Stimulated activated CD4-positive, alpha-beta T cell treated with anti-CD3 and anti-CD28 coated beads, Interleukin-1b, Interleukin-23, amount 100 ng/mL, for 48 hours (primary cell): ENCODE data around the gene APCDD1.

Source experiments
- DNase-seq: peaks from one replicate; pipeline ENCODE4 v3.0.0-alpha.2; 2020

Gene APCDD1

DNA sequence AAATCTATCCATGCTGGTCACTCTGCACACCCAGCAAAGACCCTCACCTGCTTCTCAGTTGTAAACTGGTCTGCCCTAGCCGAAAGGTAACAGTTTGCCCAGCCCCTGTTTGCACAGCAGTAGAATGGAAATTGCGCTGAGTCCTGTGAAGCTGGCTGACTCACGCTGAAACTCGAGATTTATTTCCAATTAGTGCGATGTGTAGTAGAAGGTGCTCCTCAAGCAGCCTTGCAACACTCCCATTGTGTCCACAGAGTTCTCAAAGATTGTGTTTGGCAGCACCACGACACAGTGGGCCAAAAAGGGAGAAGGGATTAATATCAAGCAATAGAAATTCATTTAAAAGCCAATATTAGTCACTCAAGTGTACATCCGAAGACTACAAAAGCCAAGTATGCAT, 21.7 kb upstream of the APCDD1 start:
- no peak for DNase-seq

DNA sequence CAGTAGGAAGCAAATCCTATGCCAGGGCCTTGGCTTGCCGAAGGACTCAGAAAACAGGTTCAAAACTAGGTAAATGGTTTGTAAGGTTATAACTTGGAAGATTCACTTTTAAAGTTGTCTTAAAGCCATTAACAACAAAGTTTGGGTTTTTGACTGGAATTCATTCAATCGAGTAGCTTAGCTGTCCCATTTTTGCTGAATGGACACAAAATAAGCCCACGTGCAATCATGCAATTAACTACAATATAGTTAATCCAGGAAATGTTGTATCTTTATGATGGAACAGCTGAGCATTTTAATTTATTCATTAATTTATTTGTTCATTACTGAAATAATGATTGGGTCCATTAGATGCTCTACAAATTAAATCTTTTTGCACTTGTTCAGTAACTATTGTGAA, 18.3 kb upstream of the APCDD1 start:
- no peak for DNase-seq

DNA sequence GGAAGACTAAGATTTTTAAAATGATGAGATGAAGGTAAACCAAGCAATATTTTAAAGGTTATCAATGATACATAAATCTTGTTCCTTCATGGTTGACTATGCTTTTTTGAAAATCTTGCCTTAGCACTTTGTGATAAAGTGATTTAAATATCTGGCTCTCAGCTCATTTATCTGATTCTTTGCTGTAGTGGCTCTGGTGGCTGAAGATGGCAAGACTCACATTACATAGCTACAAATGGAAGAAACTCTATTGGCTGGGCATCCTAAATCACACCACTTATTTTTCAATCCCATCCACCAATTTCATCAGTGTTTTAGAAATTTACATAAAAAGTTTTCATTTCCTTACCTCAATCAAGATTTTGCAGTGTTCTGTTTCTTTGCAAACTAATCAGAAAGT, 16.6 kb upstream of the APCDD1 start:
- no peak for DNase-seq

DNA sequence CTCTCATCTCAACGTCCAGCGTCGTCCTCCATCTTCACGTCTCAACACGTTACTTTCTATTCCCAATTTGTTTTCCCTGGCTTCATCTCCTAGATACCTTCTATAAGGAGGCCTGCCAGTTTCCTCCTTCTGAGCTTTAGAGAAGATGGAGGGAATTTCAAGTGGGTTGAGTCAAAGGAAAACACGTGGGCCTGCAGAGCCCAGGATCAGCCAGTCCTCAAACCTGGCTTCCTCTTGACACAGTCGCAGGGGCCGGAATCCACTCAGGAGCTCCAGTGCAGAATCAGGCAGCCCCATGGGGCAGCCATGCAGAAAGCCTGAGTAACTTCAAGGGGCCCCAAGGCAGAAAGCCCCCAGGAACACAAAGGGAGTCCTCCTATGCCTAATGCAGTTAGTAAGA, 14.5 kb upstream of the APCDD1 start:
- no peak for DNase-seq

DNA sequence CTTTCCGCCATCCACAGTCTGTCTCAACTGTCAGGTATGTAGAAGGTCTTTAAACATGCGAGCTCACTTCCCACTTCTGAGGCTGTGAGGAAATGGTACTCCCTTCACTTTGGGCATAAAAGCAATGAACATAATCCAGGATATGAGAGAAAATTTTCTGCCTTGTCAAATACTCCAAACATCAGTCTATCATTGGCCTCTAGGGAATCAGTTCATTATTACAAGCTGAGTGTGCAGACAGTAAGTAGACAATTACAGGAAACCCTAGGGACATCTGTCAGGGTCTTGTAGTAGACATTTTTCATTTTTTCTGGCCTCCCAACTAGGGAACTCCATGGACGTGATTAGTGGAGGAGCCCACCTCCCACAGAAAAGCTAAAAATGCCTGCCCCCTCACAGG, 13.6 kb upstream of the APCDD1 start:
- no peak for DNase-seq

DNA sequence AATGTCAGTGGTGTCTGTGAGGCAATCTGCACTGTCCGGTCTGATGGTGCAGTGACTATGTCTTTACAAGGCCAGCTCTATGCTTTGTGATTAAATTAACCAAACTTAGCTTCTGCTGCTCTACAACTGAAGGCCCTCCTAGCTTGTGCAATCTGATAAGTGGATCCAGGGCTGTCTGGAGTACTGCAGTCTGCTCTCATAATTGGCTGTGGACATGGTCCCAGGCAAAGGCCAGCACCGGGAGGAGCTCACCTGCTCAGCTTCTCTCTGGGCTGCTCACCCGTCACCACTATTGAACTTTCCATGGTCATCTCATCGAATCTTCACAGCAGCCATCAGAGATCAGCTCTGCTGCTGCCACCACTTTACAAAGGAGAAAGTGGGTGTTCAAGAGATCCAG, 13.0 kb upstream of the APCDD1 start:
- no peak for DNase-seq

DNA sequence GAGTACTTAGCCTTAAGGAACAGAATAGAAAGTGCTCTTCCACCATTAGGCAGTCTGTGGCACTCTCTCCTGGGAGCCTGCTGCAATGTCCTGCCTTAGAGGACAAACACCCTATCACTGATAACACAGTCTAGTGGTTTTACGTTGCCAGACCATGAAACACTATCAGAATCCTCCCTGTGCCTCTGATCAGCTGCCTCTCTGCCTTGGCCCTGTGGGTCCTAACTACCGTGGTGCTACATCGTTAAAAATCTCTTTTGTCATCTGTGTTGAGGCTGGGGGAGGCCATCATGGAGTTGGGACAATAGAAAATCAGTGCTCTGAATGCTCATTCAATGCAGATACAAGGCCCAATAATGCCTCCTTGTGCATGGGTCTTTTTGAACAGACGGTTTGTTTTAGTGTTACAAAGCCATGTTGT, 11.9 kb upstream of the APCDD1 start:
- no peak for DNase-seq

DNA sequence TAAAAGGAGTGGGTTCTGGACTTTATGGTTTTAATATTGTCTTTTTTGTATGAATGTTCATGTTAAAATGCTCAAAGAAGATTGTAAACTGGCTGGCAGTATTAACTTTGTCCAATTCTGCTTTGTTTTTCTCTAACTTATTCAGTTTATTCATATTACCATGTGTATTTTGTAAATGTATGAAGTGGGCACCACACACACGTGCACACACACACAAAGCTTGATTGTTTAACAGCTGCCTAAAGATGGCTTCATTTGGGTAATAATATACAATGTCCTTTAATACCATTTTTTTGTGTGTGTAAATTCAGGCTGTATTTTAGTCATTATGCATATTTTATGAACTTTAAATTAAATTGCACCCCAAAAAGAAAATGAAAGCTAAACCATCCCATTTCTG, 11.4 kb upstream of the APCDD1 start:
- no peak for DNase-seq

DNA sequence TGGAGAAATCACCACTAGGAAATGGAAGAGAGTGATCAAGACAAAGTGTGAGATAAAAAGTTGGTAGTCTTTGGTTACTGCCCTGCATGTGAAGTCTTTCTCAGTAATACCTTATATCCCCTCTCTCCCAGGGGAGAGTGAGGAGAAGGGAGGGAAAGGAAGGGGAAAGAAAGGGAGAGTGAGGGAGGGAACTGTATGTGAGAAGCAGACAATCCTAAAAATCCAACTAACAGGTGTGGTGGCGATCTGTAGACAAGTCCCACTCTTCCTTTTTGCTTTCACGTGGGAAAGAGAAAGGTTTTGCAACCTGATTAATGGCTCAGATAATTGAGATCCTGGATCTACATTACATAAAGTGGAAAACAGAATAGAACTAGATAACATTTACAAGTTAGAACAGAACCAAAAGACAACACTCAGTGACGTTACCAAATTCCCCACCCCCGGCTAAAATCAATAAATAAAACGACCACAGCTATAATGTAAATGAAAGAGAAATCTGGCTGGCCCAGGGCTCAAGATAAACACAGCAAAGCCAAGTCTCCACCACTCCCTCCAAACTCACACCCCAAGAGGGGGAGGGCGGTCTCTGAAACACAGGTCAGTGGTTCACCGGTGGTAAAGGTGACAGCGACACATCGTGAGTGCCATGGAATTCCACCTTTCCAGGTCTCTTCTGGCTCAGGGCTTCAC, 10.0 kb upstream of the APCDD1 start:
- no peak for DNase-seq

DNA sequence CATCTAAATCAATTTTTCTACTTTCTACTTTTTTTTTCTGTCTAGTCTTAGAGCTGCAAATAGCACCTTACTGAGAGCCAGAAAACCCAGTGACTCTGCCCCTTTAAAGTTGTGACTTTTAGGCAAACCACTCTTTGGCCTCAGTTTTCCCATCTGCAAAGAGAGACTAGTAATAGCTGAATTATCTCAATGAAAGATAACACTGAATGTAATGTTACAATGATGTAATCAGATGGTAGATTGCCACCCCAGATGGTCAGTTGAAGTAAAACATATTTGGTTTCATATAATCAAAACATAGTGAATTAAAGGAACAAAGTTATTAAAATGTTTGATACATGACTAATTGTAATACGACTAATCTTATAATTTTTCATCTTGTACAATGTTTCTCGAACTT, 5.0 kb upstream of the APCDD1 start:
- no peak for DNase-seq

DNA sequence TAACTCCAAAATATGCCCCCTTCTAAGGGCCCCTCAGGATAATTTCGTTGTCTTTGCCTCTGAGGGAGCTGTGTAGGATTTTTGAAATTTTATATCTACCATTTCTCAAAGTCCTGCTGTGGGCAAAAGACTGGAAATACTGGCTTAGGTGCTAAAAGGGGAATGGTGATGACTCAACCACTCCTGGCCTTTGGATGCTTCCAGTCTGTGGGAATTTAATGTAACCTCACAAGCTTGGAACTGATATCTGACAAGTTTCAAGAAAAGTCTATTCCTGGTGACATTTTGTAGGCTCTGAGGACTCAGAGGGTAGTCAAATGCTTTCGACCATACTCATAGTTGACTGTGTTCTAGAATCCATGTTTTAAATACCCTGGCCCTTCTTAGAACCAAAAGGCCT, 3.4 kb upstream of the APCDD1 start:
- DNase-seq = no peak

DNA sequence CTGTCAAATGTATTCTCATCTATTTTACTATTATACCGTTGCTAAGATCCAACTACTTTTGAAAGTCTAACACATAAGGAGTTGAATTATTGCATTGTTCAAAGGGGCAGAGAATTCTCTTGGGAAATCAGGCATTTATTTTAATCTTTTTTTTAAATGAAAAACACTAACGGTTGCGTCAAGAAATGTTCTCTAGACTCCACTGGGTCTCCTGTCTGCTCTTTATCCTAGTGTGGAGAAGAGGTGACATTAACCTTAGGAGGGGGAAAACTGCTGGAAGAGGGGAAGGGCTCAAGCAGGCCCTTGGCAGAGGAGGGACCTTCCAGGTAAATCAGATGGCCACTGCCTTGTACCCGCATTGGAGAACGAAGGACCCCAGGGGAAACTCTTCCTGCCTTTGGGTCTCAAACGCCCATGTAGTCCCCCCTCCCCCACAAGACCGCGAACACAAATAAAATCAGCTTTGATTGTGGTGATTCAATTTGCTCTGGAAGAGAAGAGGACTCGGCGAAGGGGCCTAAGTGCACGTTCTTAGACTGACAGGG, 1.1 kb upstream of the APCDD1 start:
- DNase-seq = no peak

DNA sequence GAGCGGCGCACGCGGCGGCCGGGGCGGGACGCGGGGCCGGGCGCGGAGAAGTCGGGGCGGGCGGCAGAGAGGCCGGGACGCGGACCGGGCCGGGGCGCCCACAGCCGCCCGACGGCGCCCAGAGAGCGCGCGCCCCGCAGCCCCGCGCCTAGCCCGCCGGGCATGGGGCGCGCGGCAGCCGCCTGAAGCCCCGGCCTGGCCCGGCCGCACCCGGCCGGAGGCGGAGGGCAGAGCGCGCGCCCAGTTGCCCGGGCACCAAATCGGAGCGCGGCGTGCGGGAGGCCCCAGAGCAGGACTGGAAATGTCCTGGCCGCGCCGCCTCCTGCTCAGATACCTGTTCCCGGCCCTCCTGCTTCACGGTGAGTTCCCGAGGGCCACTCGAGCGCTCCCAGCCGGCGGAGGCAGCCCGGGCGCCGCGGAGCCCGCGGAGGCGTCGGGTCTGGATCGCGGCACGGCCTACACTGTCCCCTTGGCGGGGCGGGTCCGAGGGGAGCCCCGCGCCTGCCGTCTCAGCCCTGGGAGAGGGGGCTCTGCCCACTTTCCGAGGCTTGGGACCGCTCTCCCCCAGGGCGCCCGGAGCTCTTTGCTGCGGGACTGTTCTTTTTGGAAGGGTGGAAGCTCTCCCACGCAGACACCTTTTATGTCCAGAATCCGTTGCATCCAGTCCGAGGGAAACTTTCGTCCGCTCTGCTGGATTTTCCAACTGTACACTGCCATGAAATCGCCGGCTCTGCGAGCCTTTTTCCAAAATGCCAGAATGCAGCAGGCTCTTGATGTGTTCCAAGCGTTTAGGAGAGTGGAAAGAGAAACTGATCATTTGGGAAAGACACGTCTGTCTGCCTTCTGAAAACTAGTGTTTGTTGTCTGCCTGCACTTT, 484 bp downstream of the APCDD1 start:
- DNase-seq = no peak

DNA sequence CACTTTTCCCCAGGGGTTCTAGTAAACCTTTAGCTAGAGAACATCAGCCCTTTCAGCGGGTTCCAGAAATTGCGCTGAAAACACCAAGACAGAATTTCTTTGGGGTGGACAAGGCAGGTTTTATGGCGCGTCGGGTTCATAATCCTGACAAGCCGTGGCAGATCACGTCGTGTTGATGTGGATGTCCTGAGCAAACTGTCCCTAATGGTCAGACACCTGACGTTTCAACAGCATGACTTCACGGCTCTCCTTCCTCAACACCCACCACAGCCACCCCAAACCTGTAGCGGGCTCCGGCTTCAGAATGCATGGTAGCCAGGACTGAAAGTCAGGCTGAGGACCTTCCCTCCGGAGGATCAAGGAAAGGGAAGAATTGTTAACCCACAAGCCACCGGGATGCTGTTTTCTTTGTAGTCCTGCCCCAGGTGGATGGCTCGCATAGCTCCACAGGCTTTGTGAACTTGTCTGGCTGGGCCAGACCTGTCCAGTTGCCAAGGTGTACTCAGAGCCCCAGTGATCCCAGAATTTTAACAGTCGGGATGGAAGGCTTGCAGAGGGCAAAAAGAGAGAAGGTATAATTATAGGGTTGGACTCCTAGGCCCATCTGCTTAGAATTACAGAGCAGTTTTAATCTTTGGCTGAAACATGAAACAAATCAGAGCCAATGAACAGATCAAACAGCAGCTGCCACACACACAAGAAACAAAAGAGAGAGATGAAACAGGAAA, 1.5 kb downstream of the APCDD1 start:
- no peak for DNase-seq

DNA sequence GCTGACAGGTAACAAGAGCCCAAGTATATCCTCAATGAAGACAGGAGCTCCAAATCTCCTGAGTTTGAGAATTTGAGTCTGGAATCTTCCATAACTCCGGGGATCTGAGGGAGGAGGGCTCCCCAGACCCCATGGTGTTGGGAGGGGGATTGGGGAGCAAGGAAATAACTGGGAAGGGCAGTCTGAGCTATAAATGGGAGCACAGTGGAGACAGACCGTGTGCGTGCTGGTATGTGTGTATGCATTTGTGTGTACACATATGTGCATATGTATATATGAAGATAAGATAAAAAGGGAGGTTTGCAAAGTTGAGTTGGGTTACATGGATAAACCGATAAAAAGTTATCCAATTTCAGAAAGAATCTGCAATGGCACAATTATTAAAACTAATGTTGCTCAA, 2.3 kb downstream of the APCDD1 start:
- no peak for DNase-seq

DNA sequence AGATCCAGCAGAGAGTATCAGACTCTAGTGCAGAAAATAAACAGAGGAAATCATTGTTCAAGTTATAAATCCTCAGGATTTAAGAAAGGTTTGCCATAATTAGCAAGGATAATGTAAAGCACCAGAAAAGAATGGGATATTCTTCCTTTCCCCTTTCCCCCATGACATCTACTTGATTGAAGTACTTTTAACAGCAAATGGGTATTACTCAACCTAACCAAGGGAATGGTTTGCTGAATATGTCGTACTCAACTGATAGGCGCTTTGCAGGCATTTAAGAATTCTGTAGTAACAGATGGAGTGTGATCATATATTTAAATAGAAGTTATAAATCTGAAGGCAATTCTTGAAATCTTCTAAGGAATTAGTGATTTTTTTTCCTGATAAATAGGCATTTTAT, 2.7 kb downstream of the APCDD1 start:
- no peak for DNase-seq

DNA sequence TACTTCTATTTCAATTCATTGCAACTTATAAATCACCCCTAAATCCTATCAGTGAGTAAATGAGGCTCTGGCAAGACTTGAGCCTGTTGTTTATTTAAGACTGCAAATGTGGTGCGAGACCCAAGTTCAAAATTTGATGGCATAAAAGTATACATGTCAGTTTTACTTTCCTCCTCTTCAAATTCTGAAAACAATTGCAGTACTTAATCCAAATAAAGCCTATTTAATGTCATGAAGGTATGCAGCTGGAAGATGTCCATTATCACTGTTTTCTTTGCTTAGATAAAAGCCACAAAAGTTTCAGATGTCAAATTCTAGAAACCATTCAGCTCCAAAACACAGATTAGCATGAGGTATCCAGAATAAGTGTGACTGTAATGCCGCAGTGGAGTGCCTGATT, 3.3 kb downstream of the APCDD1 start:
- DNase-seq = no peak

DNA sequence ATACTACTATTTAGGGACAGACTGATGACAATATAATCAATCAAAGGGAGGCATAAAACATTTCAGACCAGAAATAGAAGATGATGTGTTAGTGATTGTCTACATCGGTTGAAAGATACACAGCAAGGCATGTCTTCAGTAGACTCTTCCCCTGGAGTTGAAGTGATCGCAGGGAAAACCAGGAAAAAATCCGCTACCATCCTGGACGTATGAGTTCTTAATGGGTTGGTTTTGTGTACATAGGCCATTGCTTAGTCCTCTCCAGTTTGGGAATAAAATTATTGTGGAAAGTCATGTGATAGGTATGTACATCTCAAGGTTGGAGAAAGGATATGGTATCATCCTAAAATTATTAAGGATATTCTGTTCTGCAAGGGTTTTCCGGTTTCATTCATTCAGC, 4.3 kb downstream of the APCDD1 start:
- no peak for DNase-seq

DNA sequence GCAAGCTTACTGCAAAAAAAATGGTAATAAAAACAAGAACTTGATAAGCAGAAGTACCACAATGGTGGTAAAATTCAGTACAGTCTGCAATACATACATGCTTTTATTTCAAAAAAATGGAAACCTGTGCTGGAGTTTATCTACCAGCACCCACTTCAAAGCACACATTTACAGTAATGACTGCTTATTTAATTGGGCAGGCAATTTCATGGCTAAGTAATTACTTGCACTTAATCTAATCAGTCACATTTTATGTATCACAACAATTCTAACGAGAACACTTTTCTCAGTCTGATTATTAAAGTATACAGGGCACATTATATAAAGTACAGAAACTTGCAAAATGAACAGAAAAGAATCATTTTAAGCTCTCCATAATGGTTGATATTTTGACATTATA, 5.2 kb downstream of the APCDD1 start:
- DNase-seq = no peak

DNA sequence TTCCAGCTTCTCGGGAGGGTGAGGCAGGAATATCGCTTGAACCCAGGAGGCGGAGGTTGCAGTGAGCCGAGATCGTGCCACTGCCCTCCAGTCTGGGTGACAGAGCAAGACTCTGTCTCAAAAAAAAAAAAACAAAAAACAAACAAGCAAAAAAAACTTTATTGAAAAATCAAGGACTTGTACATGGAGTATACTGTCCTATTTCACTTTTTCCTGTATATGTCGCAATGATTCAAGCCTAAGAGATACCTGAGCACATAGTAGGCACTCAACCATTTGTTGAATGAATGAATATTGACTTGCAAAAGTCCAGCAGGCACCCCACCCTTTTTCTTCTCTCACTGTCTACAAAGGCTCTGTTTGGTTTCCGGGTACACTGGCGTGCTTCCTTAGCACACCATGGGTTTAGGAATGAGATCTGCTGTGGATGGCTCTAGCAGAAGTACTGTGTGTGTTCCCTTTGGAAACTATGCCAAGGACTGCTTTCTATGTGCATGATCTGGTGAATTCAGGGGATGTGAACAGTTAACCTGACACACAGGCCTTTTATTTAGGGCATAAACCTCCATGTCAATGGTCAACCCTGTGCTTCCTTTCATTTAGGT, 6.1 kb downstream of the APCDD1 start:
- DNase-seq = no peak

DNA sequence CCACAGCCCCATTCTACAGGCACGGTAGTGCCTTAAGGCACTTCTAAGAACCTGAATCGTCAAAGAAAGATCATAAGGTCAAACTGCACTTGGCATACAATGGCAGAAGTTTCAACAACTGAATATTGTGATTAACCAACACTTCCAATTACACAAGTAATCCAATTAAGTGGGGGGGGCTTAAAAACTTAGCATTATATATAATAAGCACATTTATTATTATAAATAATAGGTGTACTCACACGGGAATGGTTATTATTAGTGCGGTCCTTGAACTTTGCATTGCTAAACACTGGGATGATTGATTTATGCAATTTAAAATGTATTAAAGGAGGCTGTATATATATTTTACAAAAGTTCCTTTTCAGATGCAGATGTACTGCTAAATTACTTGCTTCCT, 7.6 kb downstream of the APCDD1 start:
- DNase-seq = no peak

DNA sequence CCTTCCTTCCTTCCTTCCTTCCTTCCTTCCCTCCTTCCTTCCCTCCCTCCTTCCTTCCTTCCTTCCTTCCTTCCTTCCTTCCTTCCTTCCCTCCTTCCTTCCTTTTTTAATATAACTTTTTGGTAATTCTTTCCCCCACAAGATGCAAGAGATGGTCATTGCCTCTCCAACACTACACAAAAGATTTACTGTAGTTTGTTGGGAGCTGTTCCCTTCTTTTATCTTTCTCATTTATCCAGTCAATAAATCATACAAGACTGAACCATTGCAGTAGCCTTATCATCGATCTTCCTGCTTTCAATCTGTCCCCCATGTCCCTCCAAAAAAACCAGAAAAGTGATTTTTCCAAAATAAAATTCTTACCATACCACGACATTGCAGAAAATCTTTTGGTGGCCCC, 8.2 kb downstream of the APCDD1 start:
- DNase-seq = no peak

DNA sequence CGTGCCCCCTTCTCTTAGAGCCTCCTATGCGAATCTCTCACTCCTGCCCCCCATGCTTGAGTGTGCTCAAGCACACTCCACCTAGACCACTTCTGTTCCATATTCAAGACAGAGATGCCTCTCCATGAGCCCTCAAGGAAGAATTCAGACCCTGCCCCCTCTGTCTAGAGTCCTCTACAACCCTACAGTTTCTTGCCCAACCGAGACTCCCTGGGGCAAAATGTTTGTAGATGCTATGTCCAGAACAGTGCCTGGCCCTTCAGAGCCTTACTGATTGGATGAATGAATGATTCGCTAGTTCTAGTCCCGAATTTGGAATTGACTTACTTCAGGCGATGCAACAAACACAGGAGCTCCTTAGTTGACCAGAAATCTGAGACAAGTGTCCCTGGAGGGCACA, 8.7 kb downstream of the APCDD1 start:
- DNase-seq = no peak
